ENCODE results near the gene OR56A5.
"Not testable (repeated sequence)": the region's sequence is repeated elsewhere in the genome, so short reads cannot be mapped to it uniquely, and the experiment has no call there.

Gene OR56A5
- 0 reads per million in 4 experiments for total RNA-seq

DNA sequence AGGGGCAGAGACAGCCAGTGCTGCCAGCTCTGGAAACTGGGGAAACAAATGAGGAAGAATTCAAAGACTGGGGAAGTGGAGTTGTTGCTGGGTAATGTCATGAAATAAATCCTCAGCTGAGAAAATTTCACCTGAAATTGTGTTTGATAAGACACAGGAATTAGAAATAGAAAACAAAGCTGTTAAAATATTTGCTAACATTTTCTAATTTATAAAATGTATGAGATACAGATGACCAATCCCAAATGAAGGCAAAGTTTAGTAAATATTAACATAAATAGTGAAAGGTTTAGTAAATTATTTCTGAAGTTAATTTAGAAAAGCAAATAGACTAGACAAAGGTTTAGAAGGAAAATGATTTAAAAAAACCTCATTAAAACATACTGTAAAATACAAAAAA is at the start of gene OR56A5:
Gene OR56A5, minus strand, starts transcription at position 101 of the 400 bp plus-strand sequence. Its CDS starts 0 bp downstream, at position 101.
- no peak for DNase-seq

DNA sequence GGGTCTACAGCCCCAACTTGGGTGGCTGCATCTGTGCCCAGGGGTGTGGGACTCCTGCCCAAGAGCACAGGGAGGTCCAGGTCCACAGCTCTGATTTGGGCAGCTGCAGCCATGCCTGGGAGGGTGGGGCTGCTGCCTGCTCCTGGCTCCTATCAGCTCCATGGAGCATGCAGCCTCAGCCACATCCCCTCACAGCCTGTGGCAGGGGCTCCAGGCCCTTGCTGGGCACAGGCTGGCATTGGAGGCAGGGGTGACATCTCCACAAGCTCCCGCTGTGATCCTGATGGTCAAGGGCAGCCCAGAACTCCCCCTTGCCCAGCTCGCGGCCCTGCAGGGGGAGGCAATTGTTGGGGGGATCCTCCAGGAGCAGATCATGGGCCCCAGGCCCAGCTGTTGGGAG is 44.7 kb upstream of the OR56A5 start:
- no peak for DNase-seq

GRCh38 chr11:6012035-6012668 is 43.9 kb upstream of the OR56A5 start:
- DNase-seq = no peak

DNA sequence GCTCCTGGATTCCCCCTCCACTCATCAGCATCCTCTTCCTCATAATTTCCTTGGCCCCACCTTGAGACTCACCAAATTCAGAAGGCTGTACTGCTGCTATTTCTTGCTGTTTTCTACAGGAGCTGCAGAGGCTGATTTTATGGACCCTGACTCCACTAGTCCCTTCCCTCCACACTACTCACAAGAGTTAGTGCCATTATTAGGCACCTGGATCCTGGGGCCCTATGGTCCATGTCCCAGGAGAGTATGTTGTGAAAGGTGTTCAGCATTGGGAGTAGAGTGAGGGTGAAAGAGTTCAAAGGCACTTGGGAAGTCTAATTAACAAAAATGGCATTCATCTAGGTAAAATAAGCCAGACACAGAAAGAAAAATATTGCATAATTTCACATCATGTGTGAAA is 38.6 kb upstream of the OR56A5 start, which contains the start of gene OR56A4:
Gene OR56A4, minus strand, starts transcription at position 101 of the 400 bp plus-strand sequence. CDS start 3,954 bp downstream, outside the sequence.
- DNase-seq = no peak

- DNase-seq = no peak
Observed at GRCh38 chr11:6006395-6006794, 38.1 kb upstream of the OR56A5 start.

GRCh38 chr11:6002202-6002699 is 34.0 kb upstream of the OR56A5 start:
- no peak for DNase-seq

DNA sequence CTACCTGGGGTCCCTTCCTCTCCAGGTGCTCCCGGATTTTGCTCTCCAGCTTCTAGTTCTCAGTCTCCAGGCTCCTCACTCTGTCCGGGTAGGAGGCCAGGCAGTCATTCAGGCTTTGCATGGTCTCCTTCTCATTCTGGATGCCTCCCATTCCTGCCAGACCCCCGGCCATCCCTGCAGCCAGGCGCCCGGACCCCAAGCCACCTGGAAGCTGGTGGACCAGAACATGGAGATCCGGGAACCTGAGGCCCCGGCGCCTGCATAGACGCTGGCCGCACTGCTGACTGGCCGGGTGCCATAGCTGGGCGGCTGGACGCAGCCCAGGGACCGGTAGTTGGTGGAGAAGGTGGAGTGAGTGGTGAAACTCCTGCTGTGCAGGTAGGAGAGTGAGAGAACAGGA is 26.5 kb upstream of the OR56A5 start:
- no peak for DNase-seq

DNA sequence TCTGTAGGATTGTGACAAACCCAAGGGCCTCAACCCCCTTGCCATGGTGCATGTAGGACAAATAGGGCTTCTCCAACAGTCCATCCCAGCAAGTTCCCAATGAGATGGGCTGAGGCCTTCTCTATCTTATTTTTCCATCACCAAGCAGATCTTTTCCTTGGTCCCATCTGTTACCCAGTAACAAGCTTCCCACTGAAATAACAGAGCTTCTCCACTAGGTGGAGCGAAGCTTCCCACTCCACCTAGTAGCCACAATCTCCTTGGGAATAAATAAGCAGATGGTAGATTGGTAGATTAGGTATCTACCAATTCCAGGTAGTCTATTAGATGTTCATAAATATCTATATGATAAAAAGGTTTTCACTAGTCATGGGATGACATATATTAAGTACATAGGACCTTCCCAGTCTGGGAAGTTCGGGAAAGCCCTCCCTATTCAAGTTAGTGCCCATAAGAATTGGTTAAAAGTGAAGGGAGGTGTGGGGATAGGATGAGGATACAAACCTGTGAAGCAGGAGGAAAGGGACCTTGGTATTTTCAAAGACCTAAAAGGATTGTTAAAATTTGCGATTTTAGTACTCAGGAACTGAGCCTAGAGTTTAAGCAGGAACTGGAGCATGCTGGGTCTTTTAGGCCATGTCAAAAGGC is 24.4 kb upstream of the OR56A5 start:
- DNase-seq = no peak

GRCh38 chr11:5992150-5992549 is 23.9 kb upstream of the OR56A5 start:
- no peak for DNase-seq

DNA sequence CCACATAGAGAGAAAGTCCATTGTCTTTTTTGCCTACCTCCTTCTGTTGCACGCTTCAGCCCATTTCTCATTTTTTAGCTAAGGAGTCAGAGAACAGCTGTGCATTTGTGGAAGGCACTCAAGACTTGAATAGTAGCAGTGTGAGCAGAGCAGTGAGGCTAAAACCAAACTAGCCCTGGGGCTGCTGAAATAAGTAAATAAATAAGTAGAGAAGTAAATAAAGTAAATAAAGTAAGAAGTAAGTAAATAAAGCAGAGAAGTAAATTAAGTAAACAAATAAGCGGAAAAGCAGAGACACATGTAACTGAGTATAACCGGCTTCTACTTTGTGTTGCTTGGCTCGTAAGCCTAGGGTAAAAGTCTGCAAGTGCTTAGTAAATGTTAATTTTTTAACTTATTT is 20.9 kb upstream of the OR56A5 start:
- no peak for DNase-seq

DNA sequence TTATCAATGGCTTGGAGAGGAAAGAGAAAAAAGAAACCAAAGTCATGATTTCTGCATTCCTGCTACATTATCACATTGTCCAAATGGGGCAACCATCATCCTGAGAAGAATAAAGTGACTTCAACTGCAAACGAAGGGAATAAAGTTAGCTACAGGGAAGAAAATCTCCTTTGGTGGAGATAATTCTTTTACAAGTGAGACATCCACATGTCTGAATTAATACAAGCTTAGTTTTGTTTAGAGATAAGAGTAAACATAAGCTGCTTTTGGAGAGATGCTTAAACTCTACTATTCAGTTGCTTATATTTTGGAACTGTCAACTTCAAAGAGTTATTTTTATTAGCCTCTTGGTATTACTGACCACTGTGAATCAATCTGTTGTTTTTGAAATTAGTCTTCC is 18.6 kb upstream of the OR56A5 start, which contains the start of gene OR52L1:
Gene OR52L1, minus strand, starts transcription at position 101 of the 400 bp plus-strand sequence. Its CDS starts 55 bp downstream, at position 46.
- no peak for DNase-seq

DNA sequence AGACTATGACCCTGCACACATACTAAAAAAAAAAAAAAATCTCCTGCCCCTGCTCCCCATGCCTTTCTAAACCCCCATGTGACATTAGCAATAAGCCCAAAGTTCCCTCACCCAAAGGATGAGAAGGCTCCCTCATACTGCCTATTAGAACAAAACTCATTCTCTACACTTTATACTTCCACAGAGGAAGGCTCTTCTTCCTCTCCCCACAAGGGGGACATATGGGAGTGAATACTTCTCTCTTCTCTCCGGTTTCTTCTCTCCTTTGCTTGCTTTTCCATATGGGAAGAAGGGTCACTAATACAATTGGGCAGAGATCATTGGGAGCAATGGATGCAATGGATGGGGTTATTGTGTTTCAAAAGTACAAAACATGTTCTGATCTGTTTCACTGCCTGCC is 15.1 kb upstream of the OR56A5 start:
- no peak for DNase-seq

DNA sequence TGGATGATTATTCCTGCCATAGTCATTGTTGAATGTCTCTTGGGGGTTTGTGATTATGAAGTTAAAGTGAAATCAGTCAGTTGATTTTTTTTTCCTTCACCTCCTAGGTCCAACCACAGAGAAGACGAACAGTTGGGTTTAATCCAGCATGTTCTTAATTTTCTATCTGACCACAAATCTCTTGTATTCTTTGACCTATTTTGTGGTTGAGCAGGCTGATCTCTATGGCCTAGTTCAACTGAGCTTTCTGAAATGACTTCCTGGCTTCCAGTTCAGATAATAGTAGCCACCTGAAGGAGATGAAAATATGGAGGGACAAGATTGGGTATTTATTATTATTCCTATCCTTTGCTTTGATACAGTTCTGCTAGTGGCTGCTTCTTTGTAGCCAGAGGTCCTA is 5.2 kb upstream of the OR56A5 start:
- no peak for DNase-seq

GRCh38 chr11:5967708-5968107 is 586 bp downstream of the OR56A5 start:
- no peak for DNase-seq

DNA sequence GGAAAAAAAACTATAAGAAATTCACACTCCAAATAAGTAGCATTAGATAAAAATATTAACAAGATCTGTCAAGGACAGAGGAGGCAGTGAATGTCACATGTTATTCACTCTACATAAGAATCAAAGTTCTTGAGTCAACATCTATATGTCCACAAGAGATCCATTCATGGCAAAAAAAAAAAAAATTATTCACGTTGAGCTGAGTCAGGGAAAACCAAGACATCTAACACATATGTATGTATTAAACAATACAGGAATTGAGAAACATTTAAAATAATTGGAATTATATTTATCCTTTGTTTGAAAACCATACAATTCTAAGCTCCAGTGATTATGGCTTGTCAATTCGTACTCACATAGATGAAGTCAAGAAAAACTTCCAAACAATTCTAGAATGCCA is 1.3 kb downstream of the OR56A5 start:
- no peak for DNase-seq

- not testable (repeated sequence) for DNase-seq
Observed at GRCh38 chr11:5960704-5961320, 7.5 kb downstream of the OR56A5 start.

GRCh38 chr11:5955586-5955985 is 12.7 kb downstream of the OR56A5 start:
- no peak for DNase-seq

DNA sequence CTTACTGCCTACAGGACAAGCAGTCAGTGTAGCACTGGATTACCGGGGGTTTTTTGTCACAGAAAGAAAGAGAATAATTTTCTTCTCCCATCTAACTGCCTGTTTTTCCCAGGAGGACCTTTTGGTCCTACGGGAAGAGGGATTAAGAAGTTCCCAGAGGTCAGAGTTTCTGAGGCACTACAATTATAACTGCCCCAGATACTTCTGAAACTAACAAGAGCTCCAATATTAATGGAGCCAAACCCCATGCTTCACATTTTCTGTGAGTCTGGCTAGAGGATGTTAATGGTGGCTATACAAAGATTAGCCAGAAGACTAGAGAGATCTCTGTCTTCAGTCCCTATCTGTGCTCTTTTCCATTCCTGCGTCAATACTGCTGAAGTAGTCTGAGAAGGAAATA is 26.3 kb downstream of the OR56A5 start, which contains the start of gene OR56A3:
Gene OR56A3, plus strand, starts transcription at position 301 of the 400 bp plus-strand sequence. CDS start 5,096 bp downstream, outside the sequence.
- DNase-seq = no peak

GRCh38 chr11:5940748-5941147 is 27.5 kb downstream of the OR56A5 start:
- DNase-seq = no peak

GRCh38 chr11:5938603-5938965 is 29.7 kb downstream of the OR56A5 start:
- no peak for DNase-seq

DNA sequence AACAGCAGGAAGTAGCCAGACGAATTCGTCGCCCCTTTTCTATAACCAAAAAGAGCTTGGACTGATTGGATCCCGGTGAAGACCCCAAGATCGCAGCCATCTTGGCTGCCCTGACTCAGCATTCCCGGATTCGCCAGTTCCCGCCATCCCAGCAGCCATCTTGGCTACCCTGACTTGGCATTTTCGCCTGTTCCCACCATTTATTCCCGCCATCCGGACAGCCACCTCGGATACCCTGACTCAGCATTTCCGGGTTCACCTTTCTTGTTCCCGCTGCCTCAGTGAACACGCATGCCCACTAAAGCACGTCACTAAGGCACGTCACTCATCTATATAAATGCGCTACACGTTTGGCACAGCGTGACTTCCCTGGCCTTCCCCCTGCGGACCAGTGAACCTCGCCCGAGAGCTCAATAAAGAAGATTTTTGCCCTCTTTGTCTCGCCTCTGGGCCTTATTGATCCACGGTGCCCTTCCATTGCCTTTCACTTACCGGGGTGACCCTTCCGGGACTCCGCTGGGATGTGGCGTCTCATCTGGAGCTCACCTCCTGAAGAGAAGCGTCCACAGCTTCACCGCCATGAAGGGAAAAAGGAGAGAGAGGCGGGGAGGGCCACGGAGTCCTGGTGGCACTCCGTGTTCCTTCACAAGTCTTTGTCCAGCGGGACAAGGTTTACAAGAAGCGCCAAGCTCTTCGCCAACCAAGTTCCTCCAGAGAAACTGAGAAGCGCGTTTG is 30.3 kb downstream of the OR56A5 start:
- DNase-seq = no peak

DNA sequence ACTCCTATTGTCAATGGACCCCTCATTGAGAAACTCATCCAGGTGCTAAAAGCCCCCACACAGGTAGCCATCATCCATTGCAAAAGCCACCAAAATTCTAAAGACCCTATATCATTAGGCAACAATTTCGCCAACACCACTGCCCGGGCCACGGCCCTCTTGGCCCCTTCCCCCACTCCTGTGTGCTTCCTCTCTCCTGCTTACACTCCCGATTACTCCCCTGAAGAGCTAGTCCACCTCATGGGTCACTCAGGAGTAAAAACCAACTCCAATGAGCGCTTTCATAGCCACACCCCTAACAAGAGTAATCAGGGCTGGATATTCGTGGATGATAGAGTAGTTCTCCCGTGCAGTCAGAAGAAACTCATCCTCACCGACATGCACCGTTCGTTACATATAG is 35.2 kb downstream of the OR56A5 start:
- DNase-seq = no peak

- DNase-seq = no peak
Observed at GRCh38 chr11:5932671-5933070, 35.6 kb downstream of the OR56A5 start.
